ENCODE results near the gene MGAT2. TPM values are rescaled to one million over a fixed set of nuclear protein-coding genes. Genes with fewer than 3 reads are reported as not detected.

MGAT2 gene
- 24.9 TPM for total RNA-seq

DNA sequence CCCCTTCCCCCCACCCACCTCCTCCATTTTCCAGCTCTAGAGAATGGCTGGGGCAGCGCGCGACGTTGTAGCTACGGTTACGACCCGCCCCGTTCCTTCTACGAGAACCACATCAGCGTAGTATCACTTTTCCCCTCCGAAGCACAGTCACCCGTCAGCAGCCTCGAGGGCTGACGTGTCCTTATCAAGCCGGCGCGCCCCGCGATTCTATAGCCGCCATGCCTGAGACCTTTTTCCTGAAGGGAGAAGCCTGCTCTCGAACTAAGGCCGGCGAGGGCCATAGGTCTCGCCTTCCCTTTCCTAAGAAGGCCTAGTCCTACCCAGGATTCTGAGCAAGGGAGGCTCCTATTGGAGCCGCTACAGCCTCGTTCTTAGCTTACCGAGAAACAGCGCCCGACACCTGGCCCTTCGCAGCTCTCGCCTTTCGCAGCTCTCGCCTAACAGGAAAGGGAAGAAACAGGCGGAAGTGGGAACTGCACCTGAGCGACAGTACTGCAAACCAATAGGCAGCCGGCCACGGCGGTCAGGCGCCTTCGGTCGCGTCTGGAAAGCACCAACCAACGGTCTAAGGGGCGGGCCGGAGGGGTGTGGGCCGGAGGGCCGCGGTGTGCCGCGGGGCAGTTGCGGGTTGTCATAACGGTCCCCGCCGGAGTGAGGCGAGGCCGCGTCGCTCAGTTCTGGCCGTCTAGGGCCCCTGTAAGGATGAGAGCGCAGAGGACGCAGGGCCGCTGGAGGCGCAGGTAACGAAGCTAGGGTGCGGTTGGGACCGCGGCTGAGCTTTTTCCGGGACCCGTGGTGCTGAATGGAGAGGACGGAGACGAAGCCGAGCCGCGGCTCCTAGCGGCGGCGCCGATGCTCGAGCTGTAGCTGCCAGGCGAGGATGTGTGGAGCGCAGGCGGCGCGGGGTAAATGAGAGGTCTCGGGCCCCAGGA lies at the start of gene MGAT2, which contains the start of gene RPL36AL:
TSS of gene MGAT2 (plus strand) at position 618 of the 932 bp plus-strand sequence. CDS start 470 bp downstream, outside the sequence.
TSS of gene RPL36AL (minus strand) at position 445 of the 932 bp plus-strand sequence. CDS start 1,522 bp downstream, outside the sequence.

GRCh38 chr14:49585803-49586672 lies 34.6 kb upstream of the MGAT2 start, which contains the start of gene RPS29:
Gene RPS29, minus strand, starts transcription at chr14:49586380. Its CDS starts 34 bp downstream, at chr14:49586346.

GRCh38 chr14:49598485-49599300 lies 21.9 kb upstream of the MGAT2 start, which contains the start of gene LRR1:
Gene LRR1, plus strand, starts transcription at chr14:49598940. Its CDS starts 81 bp downstream, at chr14:49599021.

DNA sequence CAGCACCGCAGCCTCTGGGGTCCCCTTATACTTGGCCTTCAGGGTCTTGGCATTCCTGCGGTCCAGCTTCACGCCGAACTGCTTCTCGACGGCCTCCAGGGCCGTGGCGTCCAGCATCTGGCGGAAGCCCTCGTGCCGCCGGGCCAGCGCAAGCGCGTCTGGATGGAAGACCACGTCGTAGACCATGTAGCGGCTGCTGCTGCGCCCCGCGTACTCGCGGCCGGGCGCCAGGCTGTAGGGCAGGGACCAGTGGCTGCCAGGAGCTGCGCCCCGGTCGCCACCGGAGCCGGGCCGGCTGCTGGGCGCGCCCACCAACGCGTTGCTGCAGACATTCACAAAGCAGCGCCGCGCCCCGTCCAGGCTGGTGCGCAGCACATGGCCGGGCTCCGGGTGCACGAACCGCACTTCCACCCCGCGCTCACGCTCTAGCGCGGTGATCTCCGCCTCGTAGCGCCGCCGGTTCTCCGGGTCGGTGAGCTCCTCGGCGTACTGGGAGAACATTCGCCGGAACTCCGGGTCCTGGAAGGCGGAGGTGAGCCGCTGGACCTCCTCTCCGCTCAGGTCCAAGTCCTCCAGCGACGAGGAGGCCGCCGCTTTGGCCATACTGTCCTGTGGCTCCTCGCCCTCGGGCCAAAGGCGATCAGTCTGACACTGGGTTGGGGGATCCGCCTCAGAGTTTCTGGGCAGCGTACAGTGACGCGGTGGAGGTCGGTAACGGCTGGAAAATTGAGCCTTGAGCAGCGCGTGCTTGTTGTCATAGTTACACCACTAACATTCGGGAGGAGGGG lies 14.1 kb downstream of the MGAT2 start, which contains the start of gene DNAAF2:
TSS of gene DNAAF2 (minus strand) at position 698 of the 788 bp plus-strand sequence. CDS start at position 603, 95 bp downstream.

Small RNA genes lying within 50 kb of the gene (small RNA-seq; reads per million reads assigned to genes)
- gene AL139099.3 (ENCODE audit: low replicate concordance) (not detected), gene AL139099.4 (ENCODE audit: low replicate concordance) (not detected), gene RF00019 (ENCODE audit: low replicate concordance) (not detected)

Other genes starting within 250 kb of the MGAT2 start
- gene RPS29, start 34.4 kb upstream of the MGAT2 start, total RNA-seq, result 1,629 TPM
- 9.5 TPM for gene LRR1, start 21.9 kb upstream of the MGAT2 start, total RNA-seq
- gene RPL36AL, start 173 bp upstream of the MGAT2 start, total RNA-seq, result 75.4 TPM
- gene DNAAF2, start 14.4 kb downstream of the MGAT2 start, total RNA-seq, result 10.9 TPM
- 14.4 TPM for gene POLE2, start 67.4 kb downstream of the MGAT2 start, total RNA-seq
- 6.2 TPM for gene KLHDC1, start 72.3 kb downstream of the MGAT2 start, total RNA-seq
- gene KLHDC2, start 147.4 kb downstream of the MGAT2 start, total RNA-seq, result 147 TPM
- gene NEMF, start 232.0 kb downstream of the MGAT2 start, total RNA-seq, result 133 TPM